H9 (cell line): ENCODE measurements around the gene MAP7D3. TPM values are rescaled to one million over a fixed set of nuclear protein-coding genes. Genes with fewer than 3 reads are reported as not detected.

Experiments
- DNase-seq: peaks from one replicate; pipeline ENCODE4 v3.0.0-alpha.2; 2017
- H2AFZ ChIP-seq: one replicate; pipeline ENCODE4 v1.6.1; 2013; ENCODE audit warnings: mild to moderate bottlenecking, low read length, control low read depth, moderate library complexity
- H2AK5ac ChIP-seq: 2 replicates; pipeline ENCODE4 v1.6.1; 2013; ENCODE audit warnings: low read length, control low read depth, mixed read lengths; ENCODE audit not compliant: insufficient read length
- H2BK120ac ChIP-seq: one replicate; pipeline ENCODE4 v1.6.1; 2013; ENCODE audit warnings: low read depth, mild to moderate bottlenecking, low read length, control low read depth, inconsistent platforms; ENCODE audit not compliant: poor library complexity, severe bottlenecking
- H2BK12ac ChIP-seq: 2 replicates; pipeline ENCODE4 v1.6.1; 2013; ENCODE audit warnings: low read length, control low read depth, mixed read lengths, low read depth; ENCODE audit not compliant: insufficient read length
- H2BK15ac ChIP-seq: 2 replicates; pipeline ENCODE4 v1.6.1; 2013; ENCODE audit warnings: low read depth, low read length, control low read depth
- H2BK20ac ChIP-seq: one replicate; pipeline ENCODE4 v1.6.1; 2013; ENCODE audit warnings: low read depth, mild to moderate bottlenecking, low read length, control low read depth, inconsistent platforms; ENCODE audit not compliant: poor library complexity, severe bottlenecking
- H2BK5ac ChIP-seq: 2 replicates; pipeline ENCODE4 v1.6.1; 2013; ENCODE audit warnings: low read length, control low read depth, mixed read lengths; ENCODE audit not compliant: insufficient read length
- H3K14ac ChIP-seq: 2 replicates; pipeline ENCODE4 v1.6.1; 2013; ENCODE audit warnings: low read length, control low read depth; ENCODE audit not compliant: insufficient read depth
- H3K18ac ChIP-seq: 2 replicates; pipeline ENCODE4 v1.6.1; 2013; ENCODE audit warnings: low read depth, mild to moderate bottlenecking, mixed read lengths, low read length, control low read depth; ENCODE audit not compliant: insufficient read length
- H3K23ac ChIP-seq: 2 replicates; pipeline ENCODE4 v1.6.1; 2013; ENCODE audit warnings: low read length, control low read depth, mixed read lengths, low read depth; ENCODE audit not compliant: insufficient read length
- H3K23me2 ChIP-seq: 2 replicates; pipeline ENCODE4 v1.6.1; 2013; ENCODE audit warnings: low read depth, mild to moderate bottlenecking, mixed read lengths, low read length, control low read depth; ENCODE audit not compliant: insufficient read length, poor library complexity, severe bottlenecking
- H3K27ac ChIP-seq: 2 replicates; pipeline ENCODE4 v1.5.1; 2013; ENCODE audit warnings: low read length, control low read depth, mixed read lengths, low read depth; ENCODE audit not compliant: insufficient read length
- H3K27me3 ChIP-seq: 2 replicates; pipeline ENCODE4 v1.6.1; 2013; ENCODE audit warnings: low read length, control low read depth, inconsistent platforms; ENCODE audit not compliant: insufficient read depth
- H3K4ac ChIP-seq: 2 replicates; pipeline ENCODE4 v1.6.1; 2013; ENCODE audit warnings: low read depth, mild to moderate bottlenecking, control low read depth, inconsistent platforms, low read length, moderate library complexity
- H3K4me1 ChIP-seq: 2 replicates; pipeline ENCODE4 v1.6.1; 2013; ENCODE audit warnings: low read length, control low read depth, inconsistent platforms; ENCODE audit not compliant: insufficient read depth
- H3K4me2 ChIP-seq: 2 replicates; pipeline ENCODE4 v1.6.1; 2013; ENCODE audit warnings: low read length, control low read depth, mixed read lengths; ENCODE audit not compliant: insufficient read length, insufficient read depth
- H3K56ac ChIP-seq: 2 replicates; pipeline ENCODE4 v1.6.1; 2013; ENCODE audit warnings: low read depth, mild to moderate bottlenecking, mixed read lengths, low read length, control low read depth; ENCODE audit not compliant: insufficient read length
- H3K79me1 ChIP-seq: 2 replicates; pipeline ENCODE4 v1.6.1; 2013; ENCODE audit warnings: low read depth, mild to moderate bottlenecking, moderate library complexity, low read length, control low read depth, inconsistent platforms; ENCODE audit not compliant: insufficient read depth, poor library complexity, severe bottlenecking
- H3K79me2 ChIP-seq: 2 replicates; pipeline ENCODE4 v1.6.1; 2013; ENCODE audit warnings: low read length, control low read depth, inconsistent platforms; ENCODE audit not compliant: insufficient read depth
- H3K9ac ChIP-seq: 2 replicates; pipeline ENCODE4 v1.6.1; 2013; ENCODE audit warnings: low read length, control low read depth, mixed read lengths; ENCODE audit not compliant: insufficient read length; ENCODE audit errors: extremely low read depth
- H3K9me3 ChIP-seq: one replicate; pipeline ENCODE4 v1.6.1; 2013; ENCODE audit warnings: low read depth, low read length, inconsistent platforms; ENCODE audit not compliant: control insufficient read depth
- H3T11ph ChIP-seq: one replicate; pipeline ENCODE4 v1.6.1; 2013; ENCODE audit warnings: mild to moderate bottlenecking, low read length, control low read depth, inconsistent platforms
- H4K20me1 ChIP-seq: one replicate; pipeline ENCODE4 v1.6.1; 2013; ENCODE audit not compliant: control insufficient read depth, insufficient read length, insufficient read depth
- H4K5ac ChIP-seq: 2 replicates; pipeline ENCODE4 v1.6.1; 2013; ENCODE audit warnings: low read depth, mild to moderate bottlenecking, mixed read lengths, low read length, control low read depth; ENCODE audit not compliant: insufficient read length
- H4K8ac ChIP-seq: replicated peaks from 2 replicates; pipeline ENCODE4 v1.6.1; 2013; ENCODE audit warnings: low read length, control low read depth, mixed read lengths, low read depth; ENCODE audit not compliant: insufficient read length
- H4K91ac ChIP-seq: 2 replicates; pipeline ENCODE4 v1.6.1; 2013; ENCODE audit warnings: low read depth, mild to moderate bottlenecking, moderate library complexity, mixed read lengths, low read length, control low read depth; ENCODE audit not compliant: insufficient read length
- H3K27ac Mint-ChIP-seq, 3 experiments: 2 replicates in 2 of 3; 3 replicates in 1 of 3; pipeline ENCODE4 v1.8.0; 2020 to 2021; ENCODE audit warnings: mixed read lengths in 3 of 3, mild to moderate bottlenecking in 1 of 3, moderate library complexity in 1 of 3
- H3K27me3 Mint-ChIP-seq: 2 replicates; pipeline ENCODE4 v1.8.0; 2021; ENCODE audit warnings: low read depth, mild to moderate bottlenecking, moderate library complexity, mixed read lengths
- H3K36me3 Mint-ChIP-seq, 3 experiments: 2 replicates in 2 of 3; 3 replicates in 1 of 3; pipeline ENCODE4 v1.8.0; 2020 to 2021; ENCODE audit warnings: low read depth in 3 of 3, mixed read lengths in 3 of 3; ENCODE audit not compliant: insufficient read depth in 1 of 3
- H3K4me1 Mint-ChIP-seq, 2 experiments: 2 replicates each; pipeline ENCODE4 v1.8.0; 2020; ENCODE audit warnings: mixed read lengths in 2 of 2
- H3K4me3 Mint-ChIP-seq, 2 experiments: 2 replicates in 1 of 2; 3 replicates in 1 of 2; pipeline ENCODE4 v1.8.0; 2020 to 2021; ENCODE audit warnings: mild to moderate bottlenecking in 2 of 2, mixed read lengths in 2 of 2, moderate library complexity in 1 of 2
- H3K9me3 Mint-ChIP-seq, 2 experiments: 2 replicates in 1 of 2; 3 replicates in 1 of 2; pipeline ENCODE4 v1.8.0; 2020; ENCODE audit warnings: mild to moderate bottlenecking in 2 of 2, mixed read lengths in 2 of 2, moderate library complexity in 1 of 2
- CTCF ChIP-seq: fragments of 200-600 bp; sonication (generic); conservative IDR thresholded peaks from 3 replicates; pipeline ENCODE4 v1.8.0; 2021; ENCODE audit warnings: antibody characterized with exemption, mild to moderate bottlenecking
- total RNA-seq: library from RNA; stranded (reverse); gene quantifications from 2 replicates; pipeline ENCODE4 v1.2.1, GENCODE V29; 2021

Gene MAP7D3
- total RNA-seq, 1 experiment from 2014 or later: 15.2 TPM

DNA sequence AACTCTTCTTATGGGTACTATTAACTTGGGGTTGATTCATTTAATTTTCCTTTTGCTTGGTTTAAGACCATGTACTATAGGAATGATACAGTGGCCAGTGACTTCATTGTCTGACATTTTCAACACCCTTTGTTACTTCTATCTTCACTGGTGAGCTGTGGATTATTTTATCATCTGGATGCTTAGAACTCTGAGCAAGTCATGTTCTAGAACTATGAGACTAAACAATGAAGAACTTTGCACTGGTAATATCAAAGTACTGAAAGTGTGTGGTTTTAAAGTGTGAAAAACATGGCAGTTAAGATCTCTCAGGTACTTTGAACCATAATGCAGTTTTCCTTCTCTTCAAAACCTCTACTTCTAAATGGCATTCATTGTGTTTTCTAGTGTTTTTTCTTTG is 47.8 kb downstream of the MAP7D3 start:
- Histone ChIP-seq H3K79me2 (no peaks in the 10 kb centered on the region), H3K4me2 (no peak overlapping the region), H3K4ac (no peak overlapping the region), H3K18ac (no peak overlapping the region), H2AK5ac (no peak overlapping the region), H3K23ac (no peak overlapping the region), H3K9me3 (peaks cover 51% of the 10 kb centered on the region), H4K91ac (no peak overlapping the region), H4K20me1 (no peaks in the 10 kb centered on the region), H2BK15ac (no peak overlapping the region), H3K4me1 (no peaks in the 10 kb centered on the region; the same call in 1 of the 2 replicates), H2AFZ (no peak overlapping the region), H3K27me3 (no peaks in the 10 kb centered on the region), H3K79me1 (no peaks in the 10 kb centered on the region), H3K14ac (no peak overlapping the region), H2BK20ac (no peak overlapping the region), H2BK5ac (no peak overlapping the region), H2BK12ac (no peak overlapping the region), H3K9ac (no peak overlapping the region), H3T11ph (no peak overlapping the region), H3K56ac (no peak overlapping the region), H2BK120ac (no peak overlapping the region), H4K8ac (no peak overlapping the region), H3K27ac (no peak overlapping the region), H4K5ac (no peak overlapping the region), H3K23me2 (no peaks in the 10 kb centered on the region)
- no peak for DNase-seq
- H3K4me1 Mint-ChIP-seq: peaks cover 12 to 33% of the 10 kb centered on the region in 2 experiments
- no peak for TF ChIP-seq CTCF
- H3K27ac Mint-ChIP-seq: no peak overlapping the region
- no peak overlapping the region for H3K4me3 Mint-ChIP-seq
- peaks cover 56 to 63% of the 10 kb centered on the region in 2 experiments for H3K9me3 Mint-ChIP-seq
- peaks cover 8 to 11% (median 10%) of the 10 kb centered on the region in 3 experiments for H3K36me3 Mint-ChIP-seq
- H3K27me3 Mint-ChIP-seq: no peaks in the 10 kb centered on the region
